ENCODE results near the gene PHF21A. TPM values are rescaled to one million over a fixed set of nuclear protein-coding genes. Genes with fewer than 3 reads are reported as not detected.

The PHF21A gene
- 17.4 and 24.6 TPM in 2 replicates for total RNA-seq (2014; rRNA removed; shearing (Covaris generic))

DNA sequence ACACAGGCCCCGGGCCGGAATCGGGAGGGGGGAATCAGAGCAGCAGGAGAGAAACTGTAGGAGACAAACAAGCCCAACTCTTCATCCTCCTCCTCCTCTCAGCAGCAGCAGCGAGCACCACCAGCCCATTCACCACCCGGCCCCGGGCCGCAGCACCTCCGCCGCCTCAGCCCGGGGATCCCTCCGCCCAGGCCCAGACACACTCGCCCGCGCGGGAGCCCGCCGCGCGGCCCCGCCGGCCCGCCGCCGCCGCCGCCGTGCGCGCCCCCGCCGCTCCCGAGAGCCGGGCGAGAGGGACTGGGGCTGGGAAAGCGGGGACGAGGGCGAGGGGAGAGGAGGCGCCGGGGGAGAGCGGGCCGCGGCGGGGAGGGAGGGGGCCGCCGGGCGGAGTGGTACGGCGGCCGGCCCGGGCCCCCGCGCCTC is at the start of gene PHF21A:
Gene PHF21A, minus strand, starts transcription at position 154 of the 423 bp plus-strand sequence. CDS start 37,235 bp downstream, outside the sequence.
- DNase-seq (ENCODE audit: low spot score) = no peak

DNA sequence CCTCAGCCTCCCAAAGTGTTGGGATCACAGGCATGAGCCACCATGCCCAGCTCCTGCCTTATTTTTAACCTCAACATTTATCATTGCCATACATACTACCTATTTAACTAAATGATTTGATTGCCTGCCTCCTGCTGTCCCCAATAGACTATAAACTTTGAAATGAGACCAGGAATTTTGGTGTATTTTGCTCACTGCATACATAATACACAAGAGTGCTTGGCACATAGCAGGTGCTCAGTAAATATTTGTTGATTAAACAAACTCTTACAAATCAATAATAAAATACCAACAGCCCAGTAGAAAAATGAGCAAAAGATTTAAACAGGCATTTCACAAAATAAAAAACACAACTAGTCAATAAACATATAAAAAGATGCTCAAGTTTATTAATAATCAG is 49.5 kb upstream of the PHF21A start:
- no peak for DNase-seq (ENCODE audit: low spot score)

DNA sequence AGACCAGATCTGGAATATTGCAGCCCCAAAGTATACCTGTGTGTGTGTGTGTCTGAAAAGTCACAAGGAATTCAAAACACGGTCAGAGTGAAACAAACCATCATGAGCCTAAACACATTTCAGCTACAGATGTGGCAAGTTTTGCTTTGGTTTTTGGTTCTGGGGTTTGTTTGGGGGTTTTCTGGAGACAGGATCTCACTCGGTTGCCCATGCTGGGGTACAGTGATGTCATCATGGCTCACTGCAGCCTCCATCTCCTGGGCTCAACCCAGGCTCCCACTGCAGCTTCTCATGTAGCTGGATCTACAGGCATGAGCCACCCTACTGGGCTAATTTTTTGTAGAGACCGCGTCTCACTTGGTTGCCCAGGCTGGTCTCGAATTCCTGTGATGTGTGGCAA is 41.4 kb upstream of the PHF21A start:
- DNase-seq (ENCODE audit: low spot score) = no peak

DNA sequence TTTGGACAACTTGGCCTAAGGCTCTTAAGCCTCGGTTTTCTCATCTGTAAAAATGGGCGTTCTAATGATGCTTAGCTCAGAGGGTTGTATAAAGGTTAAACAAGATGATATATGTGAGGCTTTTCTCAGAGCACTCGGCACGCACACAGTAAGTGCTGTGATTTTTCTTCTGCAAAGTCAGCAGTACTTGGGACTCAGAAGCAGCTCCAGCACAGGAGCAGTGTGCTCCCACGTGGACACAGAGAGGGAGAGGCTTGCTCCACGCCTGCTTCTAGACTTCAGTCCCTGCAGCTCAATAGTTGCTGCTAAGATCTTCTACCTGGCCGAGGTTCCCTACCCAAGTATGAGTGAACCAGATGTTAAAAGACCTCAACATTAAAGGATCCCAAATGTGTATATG is 39.9 kb upstream of the PHF21A start:
- DNase-seq (ENCODE audit: low spot score) = no peak

DNA sequence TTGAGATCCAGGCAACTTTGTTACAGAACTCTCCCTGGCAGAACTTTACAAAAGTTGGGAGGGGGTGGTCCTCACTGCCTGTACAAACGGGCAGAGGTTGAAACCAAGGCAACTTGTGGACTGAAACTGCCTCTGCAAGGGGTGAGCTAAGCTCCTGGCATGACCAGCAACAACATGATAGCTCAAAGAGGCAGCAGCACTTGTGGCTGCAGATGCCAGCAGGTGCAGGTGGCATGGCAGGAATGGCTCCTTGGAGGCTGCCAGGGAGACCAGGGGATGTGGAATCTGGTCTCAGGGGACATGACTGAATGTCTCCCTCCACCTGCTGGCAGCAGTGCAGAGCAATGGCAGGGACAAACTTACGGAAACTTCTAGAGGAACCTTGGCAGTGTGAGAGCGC is 38.8 kb upstream of the PHF21A start:
- DNase-seq (ENCODE audit: low spot score) = no peak

DNA sequence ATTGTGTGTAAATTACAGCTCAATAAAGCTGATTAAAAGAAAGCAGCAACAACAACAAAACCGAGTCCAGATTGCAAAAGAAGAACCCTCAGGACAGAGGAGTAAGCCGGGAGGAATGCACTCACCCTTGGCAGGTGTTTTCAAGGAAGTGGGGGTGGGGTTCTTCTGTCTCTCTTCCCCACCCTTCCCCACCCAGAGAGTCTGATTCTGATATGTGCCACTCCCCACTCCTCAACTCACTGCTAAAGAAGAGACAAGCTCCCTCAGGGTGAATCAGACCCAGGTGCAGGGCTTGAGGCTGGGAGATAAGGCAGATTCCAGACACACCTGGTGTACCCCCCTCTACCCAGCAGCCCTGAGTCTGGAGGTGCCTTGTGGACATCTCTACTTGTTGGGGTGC is 38.4 kb upstream of the PHF21A start:
- no peak for DNase-seq (ENCODE audit: low spot score)

DNA sequence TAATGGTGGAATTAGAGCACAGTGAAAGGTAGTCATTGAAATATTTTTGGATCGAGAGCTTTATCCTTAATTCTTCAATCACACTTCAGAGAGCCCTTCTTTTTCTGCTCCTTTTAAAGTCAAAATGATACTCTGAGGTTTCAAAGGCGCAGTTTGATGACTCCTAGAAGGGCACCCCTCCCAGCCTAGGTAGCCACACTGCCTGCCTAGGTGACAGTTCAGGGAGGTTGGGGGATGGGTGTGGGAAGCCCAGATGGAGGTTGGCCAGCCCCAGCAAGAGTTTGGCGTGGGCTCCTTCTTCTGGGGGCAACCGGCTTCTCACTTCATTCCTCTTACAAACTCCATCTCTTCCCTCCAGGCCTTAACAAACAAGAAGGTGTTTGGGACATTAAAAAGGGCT is 28.6 kb upstream of the PHF21A start:
- no peak for DNase-seq (ENCODE audit: low spot score)

DNA sequence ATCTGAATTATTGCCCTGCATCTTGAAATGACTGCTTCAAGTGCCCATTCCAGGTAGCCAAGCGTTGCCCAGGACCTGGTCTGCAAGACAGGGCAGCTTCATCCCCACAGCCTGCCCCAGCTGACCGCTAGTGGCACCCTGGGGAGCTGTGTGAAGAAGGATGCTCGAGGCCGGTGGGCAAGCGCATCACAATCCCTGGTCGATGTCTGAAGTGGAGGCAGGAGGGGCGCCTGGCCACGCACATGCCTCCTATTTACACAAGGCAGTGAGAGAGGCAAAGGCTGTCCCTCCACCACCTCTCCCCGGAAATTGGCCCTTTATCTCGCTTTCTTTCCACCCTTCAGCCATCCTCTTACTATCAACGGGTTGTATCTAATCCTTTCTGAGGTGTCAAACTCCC is 28.1 kb upstream of the PHF21A start:
- DNase-seq (ENCODE audit: low spot score) = no peak

DNA sequence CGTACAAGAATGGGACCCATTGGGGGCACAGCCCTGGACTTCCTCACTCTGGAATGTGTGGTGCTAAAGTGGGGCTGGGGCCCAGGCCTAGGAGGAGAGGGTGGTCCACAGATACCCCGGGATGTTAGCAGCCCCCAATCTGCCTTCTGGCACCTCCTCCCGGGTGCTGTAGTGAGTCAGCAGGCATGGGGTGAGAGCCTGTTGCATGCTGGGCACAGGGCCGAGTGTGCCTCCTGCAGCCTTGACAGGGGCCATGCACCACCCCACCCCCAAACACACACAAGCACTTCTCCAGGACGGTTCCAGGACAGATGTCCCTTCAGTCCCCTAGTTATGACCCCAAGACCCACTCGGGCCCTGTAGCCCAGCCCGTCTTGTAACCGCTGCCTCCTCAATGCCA is 23.5 kb upstream of the PHF21A start:
- DNase-seq (ENCODE audit: low spot score) = no peak

DNA sequence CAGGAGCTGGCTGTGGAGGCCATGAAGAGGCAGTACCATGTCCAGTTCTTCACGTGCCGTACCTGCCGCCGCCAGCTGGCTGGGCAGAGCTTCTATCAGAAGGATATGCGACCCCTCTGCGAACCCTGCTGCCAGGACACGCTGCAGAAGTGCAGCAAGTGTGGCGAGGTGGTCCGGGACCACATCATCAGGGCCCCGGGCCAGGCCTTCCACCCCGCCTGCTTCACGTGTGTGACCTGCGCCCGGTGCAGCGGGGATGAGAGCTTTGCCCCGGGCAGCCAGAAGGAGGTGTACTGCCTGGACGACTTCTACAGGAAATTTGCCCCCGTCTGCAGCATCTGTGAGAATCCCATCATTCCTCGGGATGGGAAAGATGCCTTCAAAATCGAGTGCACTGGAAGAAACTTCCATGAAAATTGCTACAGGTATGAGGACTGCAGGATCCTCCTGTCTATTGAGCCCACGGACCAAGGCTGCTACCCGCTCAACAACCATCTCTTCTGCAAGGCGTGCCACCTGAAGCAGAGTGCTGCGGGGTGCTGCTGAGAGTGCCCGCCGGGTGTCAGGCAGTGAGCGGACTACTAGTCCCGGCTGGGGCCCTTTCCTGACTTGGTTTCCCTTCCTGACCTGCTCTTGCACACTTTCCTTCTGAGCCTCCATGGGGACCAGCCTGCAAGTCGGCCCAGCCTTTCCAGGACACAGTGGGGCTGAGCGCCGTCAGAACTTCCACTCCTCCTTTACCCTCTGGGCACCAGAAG is 22.0 kb upstream of the PHF21A start:
- no peak for DNase-seq (ENCODE audit: low spot score)

DNA sequence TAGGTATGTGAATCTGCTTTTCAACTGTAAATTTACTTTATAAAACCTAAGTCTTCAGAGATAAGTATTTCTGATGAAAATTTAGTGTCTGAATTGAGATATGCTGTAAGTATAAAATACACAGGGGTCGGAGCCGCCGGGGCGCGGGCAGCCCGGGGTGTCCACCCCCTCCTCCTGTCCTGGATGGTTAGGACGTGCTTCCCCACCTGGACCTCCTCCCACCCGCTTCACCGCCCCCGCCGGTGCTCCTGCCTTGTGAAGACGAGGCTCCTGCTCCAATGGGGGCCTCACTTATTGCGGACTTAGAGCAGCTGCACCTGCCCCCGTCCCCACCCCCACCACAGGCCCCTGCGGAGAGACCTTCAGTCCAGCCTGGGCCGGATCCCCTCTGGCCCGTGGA is 21.3 kb upstream of the PHF21A start:
- DNase-seq (ENCODE audit: low spot score) = no peak

DNA sequence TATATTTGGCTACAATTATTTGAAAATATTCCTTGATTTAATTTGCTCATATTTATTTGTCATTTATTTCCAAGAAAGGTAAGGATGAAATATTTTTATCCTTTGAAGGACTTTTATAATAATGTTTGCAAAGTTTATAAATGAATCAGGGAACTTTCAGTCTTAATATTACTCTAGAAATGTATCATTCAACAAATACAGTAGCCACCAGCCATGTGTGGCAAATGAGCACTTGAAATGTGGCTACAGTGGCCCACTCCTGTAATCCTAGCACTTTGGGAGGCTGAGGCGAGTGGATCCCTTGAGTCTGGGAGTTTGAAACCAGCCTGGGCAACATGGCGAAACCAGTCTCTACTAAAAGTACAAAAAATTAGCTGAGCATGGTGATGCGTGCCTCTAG is 20.3 kb upstream of the PHF21A start:
- no peak for DNase-seq (ENCODE audit: low spot score)

DNA sequence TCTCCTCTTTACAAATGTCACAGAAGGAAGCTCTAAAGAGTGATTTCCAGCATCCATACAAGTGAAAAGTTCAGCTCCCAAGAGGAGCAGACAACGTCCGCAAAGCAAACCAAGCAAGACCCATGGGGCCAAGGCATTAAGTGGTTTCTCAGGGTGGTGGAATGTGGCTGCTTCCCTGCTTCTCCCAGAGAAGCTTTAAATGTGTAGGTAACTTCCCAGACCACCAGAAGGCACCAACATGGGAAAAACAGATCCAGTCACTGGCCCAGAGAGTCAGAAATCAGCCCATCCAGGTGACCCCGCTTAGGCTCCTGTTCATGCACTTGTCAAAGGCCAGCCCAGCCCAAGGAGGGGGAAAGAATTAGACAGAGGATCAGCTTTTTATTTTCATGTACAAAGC is 13.3 kb upstream of the PHF21A start:
- DNase-seq (ENCODE audit: low spot score) = no peak

DNA sequence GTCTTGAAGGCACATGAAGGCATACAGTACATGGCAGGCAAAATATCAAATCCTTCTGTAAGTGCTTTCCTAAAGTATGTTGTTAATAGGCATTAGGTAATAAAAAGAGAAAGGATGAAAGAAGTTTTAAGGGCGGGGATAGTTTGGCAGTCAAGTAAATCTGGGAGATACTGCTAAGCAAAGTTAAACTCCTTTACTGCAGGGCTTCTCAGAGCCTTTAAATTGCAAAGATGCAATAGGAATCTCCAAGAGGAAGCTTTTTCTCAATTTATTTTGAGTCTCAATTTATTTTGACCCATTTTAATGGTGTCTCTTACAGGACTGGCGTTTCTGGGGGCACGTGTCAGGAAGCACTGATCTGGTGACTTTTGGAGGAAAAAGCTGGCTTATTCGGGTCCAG is 12.8 kb upstream of the PHF21A start:
- no peak for DNase-seq (ENCODE audit: low spot score)

DNA sequence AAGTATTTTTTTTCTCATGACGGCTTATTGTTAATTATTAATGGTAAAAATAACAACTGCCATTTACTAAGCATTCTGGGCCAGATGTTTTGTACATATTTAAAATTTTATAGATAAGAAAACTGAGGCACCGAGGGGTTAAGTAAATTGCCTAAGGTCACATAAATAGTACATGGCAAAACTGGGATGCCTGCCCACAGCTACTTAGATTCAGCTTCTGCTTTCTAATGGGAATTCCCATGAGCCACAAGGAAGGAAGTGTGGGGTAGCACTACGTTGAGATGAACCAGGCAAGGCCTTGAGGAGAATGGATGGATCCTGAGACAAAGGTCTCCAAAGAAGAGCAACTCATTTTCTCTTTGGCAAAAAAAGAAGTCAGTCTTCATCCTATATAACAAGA is 11.9 kb upstream of the PHF21A start:
- no peak for DNase-seq (ENCODE audit: low spot score)

DNA sequence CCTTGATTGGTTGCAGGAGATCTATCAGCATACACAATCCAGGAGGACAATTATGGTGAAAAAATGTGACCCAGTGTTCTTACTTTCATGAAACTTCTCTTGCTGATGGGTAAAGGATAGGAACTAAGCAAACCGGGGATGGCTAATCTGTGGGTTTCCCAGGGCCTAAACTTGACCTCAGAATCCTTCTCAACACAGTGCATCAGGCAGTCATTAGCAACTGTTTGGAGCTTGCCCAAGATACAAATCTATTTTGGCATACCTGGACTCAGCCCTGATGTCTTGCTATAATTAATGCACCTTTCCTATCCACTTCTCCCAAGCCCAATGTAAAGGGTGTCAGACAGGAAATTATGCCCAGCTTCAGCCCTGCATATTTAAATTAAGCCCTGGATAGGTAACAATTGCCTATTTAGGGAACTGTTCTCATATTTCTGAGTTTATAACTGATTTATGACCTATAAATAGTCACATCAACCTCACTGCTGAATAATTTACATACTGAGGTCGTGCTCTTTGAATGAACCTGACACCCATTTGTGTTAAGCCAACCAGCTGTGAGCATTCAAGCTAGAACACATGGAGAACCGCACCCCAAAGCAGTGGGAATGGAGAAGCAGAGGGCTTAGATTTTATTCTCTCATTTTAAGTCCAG is 9.2 kb upstream of the PHF21A start:
- DNase-seq (ENCODE audit: low spot score) = no peak

DNA sequence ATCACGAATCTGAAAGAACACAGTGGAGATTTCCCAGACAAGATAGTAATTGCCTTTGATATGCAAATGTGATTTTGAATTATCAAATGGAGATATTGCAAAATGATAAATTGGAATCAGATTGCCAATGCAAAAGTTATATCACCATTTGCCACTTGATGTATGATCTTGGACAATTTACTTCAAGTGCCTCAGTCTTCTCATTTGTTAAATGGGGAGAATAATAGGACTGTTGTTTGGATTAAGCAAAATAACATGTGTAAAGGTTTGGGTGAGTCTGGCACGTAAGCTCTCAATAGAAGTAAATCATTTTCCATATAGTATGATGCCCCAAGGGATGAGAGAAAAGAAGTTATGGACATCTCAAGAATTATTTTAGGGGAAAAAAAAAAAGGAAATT is 7.9 kb upstream of the PHF21A start:
- DNase-seq (ENCODE audit: low spot score) = no peak

DNA sequence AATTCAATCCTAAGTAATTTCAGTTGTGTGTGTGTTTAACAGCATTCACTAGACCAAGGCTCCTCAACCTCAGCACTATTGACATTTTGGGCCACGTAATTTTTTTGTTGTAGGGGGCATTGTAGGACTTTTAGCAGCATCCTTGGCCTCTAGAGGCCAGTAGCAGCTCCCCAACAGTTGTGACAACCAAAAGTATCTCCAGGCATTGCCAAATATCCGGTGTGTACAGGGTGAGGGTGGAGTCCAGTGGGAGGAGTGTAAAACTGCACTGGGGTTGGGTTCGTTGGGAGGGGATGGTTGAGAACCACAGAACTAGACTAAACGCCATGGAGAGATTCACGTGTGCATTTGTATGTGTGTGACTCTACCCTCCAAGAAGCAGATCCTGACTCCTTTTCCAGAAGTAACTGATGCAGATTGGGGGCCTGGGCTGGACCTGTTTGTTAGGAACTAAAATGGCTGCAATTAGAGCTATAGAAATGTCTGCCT is 5.9 kb upstream of the PHF21A start:
- DNase-seq (ENCODE audit: low spot score) = peak; percentile 83

DNA sequence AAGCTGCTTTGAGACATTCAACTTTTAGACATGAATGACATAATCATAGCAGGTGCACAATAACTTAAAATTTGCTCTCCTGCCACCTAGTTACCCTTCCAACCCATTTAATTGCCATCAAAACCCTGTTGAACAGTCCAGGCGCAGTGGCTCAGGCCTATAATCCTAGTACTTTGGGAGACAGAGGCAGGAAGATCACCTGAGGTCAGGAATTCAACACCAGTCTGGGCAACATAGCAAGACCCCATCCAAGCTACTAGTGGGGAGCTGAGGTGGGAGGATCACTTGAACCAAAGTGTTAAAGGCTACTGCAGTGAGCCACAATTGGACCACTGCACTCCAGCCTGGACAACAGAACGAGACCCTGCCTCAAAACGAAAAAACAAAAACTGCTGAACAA is 4.0 kb upstream of the PHF21A start:
- DNase-seq (ENCODE audit: low spot score) = no peak

DNA sequence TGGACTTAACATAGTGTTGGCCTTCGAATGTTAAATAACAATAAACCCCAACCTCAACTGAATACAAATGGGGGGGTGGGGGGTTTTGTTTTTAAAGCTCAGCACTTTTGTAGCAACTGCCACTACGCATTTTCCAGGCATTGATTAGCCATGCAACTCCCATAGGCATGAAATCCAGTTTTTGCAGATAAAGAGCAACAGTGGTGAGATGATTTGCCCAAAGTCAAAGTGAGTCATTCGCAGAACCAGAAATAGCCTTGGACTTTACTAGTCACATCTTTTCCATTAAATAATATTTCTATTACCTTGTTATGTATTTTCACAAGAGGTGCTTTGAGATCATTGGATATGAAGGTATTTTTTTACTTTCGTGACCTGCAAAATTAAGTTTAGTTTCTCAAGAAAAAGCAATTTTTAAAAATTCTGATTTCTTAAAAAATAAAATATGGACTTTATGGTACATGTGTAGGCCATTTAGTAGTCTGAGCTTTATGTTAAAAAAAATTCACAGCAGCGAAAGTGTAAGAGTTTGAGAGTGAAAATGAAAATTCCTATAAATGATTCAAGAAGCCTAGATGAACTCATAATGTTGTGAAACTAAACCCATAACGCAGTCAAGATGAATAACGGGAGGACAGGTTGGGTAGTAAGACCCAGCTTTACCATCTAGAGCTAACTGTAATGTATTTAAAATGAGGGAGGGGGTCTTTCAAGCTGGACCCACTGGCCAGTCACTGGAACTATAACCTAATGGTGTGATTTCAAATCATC is 1.9 kb upstream of the PHF21A start:
- DNase-seq (ENCODE audit: low spot score) = peak; percentile 30

DNA sequence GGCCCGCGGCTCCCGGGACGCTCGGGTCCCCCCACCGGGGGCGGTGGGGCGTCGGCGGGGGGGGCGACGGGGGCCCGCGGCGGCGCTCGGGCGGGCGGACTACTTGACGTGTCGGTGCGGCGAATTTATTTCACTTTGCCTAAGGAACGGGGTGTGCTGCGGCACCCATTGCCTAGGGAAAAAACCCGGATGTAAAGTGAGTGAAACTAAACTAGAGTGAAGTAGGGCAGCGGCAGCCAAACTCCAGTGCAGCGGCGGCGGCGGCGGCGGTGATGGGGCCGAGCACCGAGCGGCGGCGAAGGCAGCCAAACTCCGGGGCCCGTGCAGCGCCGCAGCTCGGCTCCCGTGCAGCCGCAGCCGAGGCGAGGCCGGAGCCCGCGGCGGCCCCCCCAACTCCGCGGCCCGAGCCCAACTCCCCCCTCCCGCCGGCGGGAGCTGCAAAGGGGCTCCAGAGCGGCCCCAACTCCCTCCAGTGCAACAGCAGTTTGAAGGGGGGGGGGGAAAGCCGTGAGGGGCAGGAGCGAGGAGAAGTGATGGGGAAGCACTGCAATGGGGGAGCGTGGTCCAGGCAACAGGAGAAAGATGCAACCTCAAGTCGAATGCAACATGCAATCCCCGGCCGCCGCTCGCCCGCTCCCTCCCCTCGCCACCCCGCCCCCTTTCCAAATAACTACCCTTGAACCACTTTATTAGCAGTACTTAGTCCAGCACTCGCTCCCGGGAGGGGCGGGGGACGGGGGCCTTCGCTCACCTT is 647 bp upstream of the PHF21A start:
- DNase-seq (ENCODE audit: low spot score) = peak; percentile 82

Measured in A172 (cell line).